Skeletal muscle tissue (tissue), 4 donors: ENCODE data around the gene MOBP. TPM values are rescaled to one million over a fixed set of nuclear protein-coding genes. Genes with fewer than 3 reads are reported as not detected.
A peak's percentile ranks its signal among the peaks of the same experiment; 100 is the strongest.

Experiments
- H3K27ac ChIP-seq: one replicate; pipeline ENCODE4 v1.7.0; 2013; ENCODE audit warnings: mild to moderate bottlenecking, low read depth, low read length, inconsistent platforms
- H3K27me3 ChIP-seq, 3 donors: one replicate each; pipeline ENCODE4 v1.7.0; 2013; ENCODE audit warnings: low read length in 3 of 3; ENCODE audit not compliant: control insufficient read depth in 3 of 3, insufficient read depth in 3 of 3
- H3K36me3 ChIP-seq, 3 donors: one replicate each; pipeline ENCODE4 v1.7.0; 2013; ENCODE audit warnings: low read length in 3 of 3; ENCODE audit not compliant: control insufficient read depth in 3 of 3, insufficient read depth in 3 of 3
- H3K4me1 ChIP-seq, 3 donors: one replicate each; pipeline ENCODE4 v1.7.0; 2013; ENCODE audit warnings: low read length in 3 of 3, mild to moderate bottlenecking in 3 of 3; ENCODE audit not compliant: control insufficient read depth in 3 of 3, insufficient read depth in 3 of 3
- H3K4me3 ChIP-seq, 3 donors: one replicate each; pipeline ENCODE4 v1.7.0; 2013; ENCODE audit warnings: low read length in 3 of 3
- H3K9ac ChIP-seq, 3 donors: one replicate each; pipeline ENCODE4 v1.7.0; 2013; ENCODE audit warnings: low read length in 3 of 3, mild to moderate bottlenecking in 3 of 3, moderate library complexity in 2 of 3, low read depth in 1 of 3
- H3K9me3 ChIP-seq, 3 donors: one replicate each; pipeline ENCODE4 v1.7.0; 2013; ENCODE audit warnings: low read length in 3 of 3; ENCODE audit not compliant: control insufficient read depth in 3 of 3
- total RNA-seq: library from RNA; depleted of rRNA; stranded (reverse); fragments of >200 nt; gene quantifications from one replicate; pipeline ENCODE4 v1.2.3, GENCODE V29; 2014
- donor health status: Osteomylitis.

The MOBP gene
- total RNA-seq, 1 donor from 2014 or later: not detected

GRCh38 chr3:39432342-39432741 is 35.1 kb upstream of the MOBP start:
- no peak overlapping the region for H3K4me3 ChIP-seq
- no peak overlapping the region for H3K9ac ChIP-seq
- no peaks in the 10 kb centered on the region for H3K9me3 ChIP-seq
- H3K27ac ChIP-seq: no peak overlapping the region
- H3K36me3 ChIP-seq: no peaks in the 10 kb centered on the region
- H3K27me3 ChIP-seq: peaks cover 0 to 5% (median 3%) of the 10 kb centered on the region in 3 donors
- H3K4me1 ChIP-seq: peaks cover 3 to 9% (median 9%) of the 10 kb centered on the region in 3 donors

GRCh38 chr3:39433642-39434041 is 33.8 kb upstream of the MOBP start:
- no peaks in the 10 kb centered on the region for H3K36me3 ChIP-seq
- peak overlapping the region in 1 of 3 donors; percentile 29 for H3K4me3 ChIP-seq

GRCh38 chr3:39434574-39434973 is 32.9 kb upstream of the MOBP start:
- Histone ChIP-seq H3K4me1 (peaks cover 0 to 5% (median 3%) of the 10 kb centered on the region in 3 donors), H3K27me3 (peaks cover 0 to 5% (median 0%) of the 10 kb centered on the region in 3 donors), H3K36me3 (no peaks in the 10 kb centered on the region), H3K9ac (no peak overlapping the region), H3K4me3 (no peak overlapping the region), H3K9me3 (no peaks in the 10 kb centered on the region), H3K27ac (no peak overlapping the region)

More at GRCh38 chr3:39433642-39434041, 33.8 kb upstream of the MOBP start:
- no peak overlapping the region for H3K9ac ChIP-seq
- peak overlapping the region; percentile 18 for H3K27ac ChIP-seq
- peaks cover 0 to 5% (median 3%) of the 10 kb centered on the region in 3 donors for H3K27me3 ChIP-seq
- H3K4me1 ChIP-seq: peaks cover 2 to 9% (median 6%) of the 10 kb centered on the region in 3 donors
- no peaks in the 10 kb centered on the region for H3K9me3 ChIP-seq

GRCh38 chr3:39435006-39435748 is 32.3 kb upstream of the MOBP start:
- Histone ChIP-seq H3K27me3 (peaks cover 0 to 4% (median 0%) of the 10 kb centered on the region in 3 donors), H3K9me3 (no peaks in the 10 kb centered on the region), H3K9ac (no peak overlapping the region)

GRCh38 chr3:39438880-39439279 is 28.6 kb upstream of the MOBP start:
- Histone ChIP-seq H3K27me3 (no peaks in the 10 kb centered on the region), H3K9ac (no peak overlapping the region), H3K4me1 (no peaks in the 10 kb centered on the region), H3K4me3 (no peak overlapping the region), H3K9me3 (no peaks in the 10 kb centered on the region), H3K27ac (no peak overlapping the region), H3K36me3 (no peaks in the 10 kb centered on the region)

More at GRCh38 chr3:39435006-39435748, 32.3 kb upstream of the MOBP start:
- Histone ChIP-seq H3K36me3 (no peaks in the 10 kb centered on the region), H3K4me1 (peaks cover 0 to 5% (median 3%) of the 10 kb centered on the region in 3 donors), H3K4me3 (no peak overlapping the region), H3K27ac (no peak overlapping the region)

GRCh38 chr3:39440316-39440715 is 27.2 kb upstream of the MOBP start:
- no peaks in the 10 kb centered on the region for H3K9me3 ChIP-seq

GRCh38 chr3:39443530-39443929 is 23.9 kb upstream of the MOBP start:
- Histone ChIP-seq H3K9ac (no peak overlapping the region), H3K4me3 (no peak overlapping the region), H3K27ac (no peak overlapping the region), H3K36me3 (no peaks in the 10 kb centered on the region), H3K4me1 (no peaks in the 10 kb centered on the region), H3K9me3 (no peaks in the 10 kb centered on the region), H3K27me3 (no peaks in the 10 kb centered on the region)

More at GRCh38 chr3:39440316-39440715, 27.2 kb upstream of the MOBP start:
- Histone ChIP-seq H3K4me1 (no peaks in the 10 kb centered on the region), H3K36me3 (no peaks in the 10 kb centered on the region), H3K4me3 (no peak overlapping the region), H3K27ac (no peak overlapping the region), H3K27me3 (no peaks in the 10 kb centered on the region), H3K9ac (no peak overlapping the region)

- no peaks in the 10 kb centered on the region for H3K4me1 ChIP-seq
- H3K27me3 ChIP-seq: no peaks in the 10 kb centered on the region
- no peak overlapping the region for H3K4me3 ChIP-seq
- no peaks in the 10 kb centered on the region for H3K36me3 ChIP-seq
- no peak overlapping the region for H3K27ac ChIP-seq
- no peaks in the 10 kb centered on the region for H3K9me3 ChIP-seq
- no peak overlapping the region for H3K9ac ChIP-seq
These were observed 21.6 kb upstream of the MOBP start for GRCh38 chr3:39445927-39446326.

- Histone ChIP-seq H3K27ac (no peak overlapping the region), H3K9me3 (no peaks in the 10 kb centered on the region), H3K36me3 (no peaks in the 10 kb centered on the region), H3K4me1 (no peaks in the 10 kb centered on the region), H3K9ac (no peak overlapping the region), H3K27me3 (no peaks in the 10 kb centered on the region), H3K4me3 (no peak overlapping the region)
These were observed 21.0 kb upstream of the MOBP start for GRCh38 chr3:39446444-39446843.

- Histone ChIP-seq H3K4me1 (no peaks in the 10 kb centered on the region), H3K4me3 (no peak overlapping the region), H3K36me3 (no peaks in the 10 kb centered on the region), H3K27me3 (no peaks in the 10 kb centered on the region), H3K9ac (no peak overlapping the region), H3K9me3 (no peaks in the 10 kb centered on the region), H3K27ac (no peak overlapping the region)
These were observed 19.6 kb upstream of the MOBP start for GRCh38 chr3:39447637-39448483.
